ENCODE measurements around the gene TMEM150A.
"Not testable (repeated sequence)": the region's sequence is repeated elsewhere in the genome, so short reads cannot be mapped to it uniquely, and the experiment has no call there.

The TMEM150A gene

GRCh38 chr2:85577386-85578242 lies 24.9 kb downstream of the TMEM150A start, which contains the start of gene VAMP8:
VAMP8 (plus strand) TSS chr2:85577586; CDS start chr2:85577647, 61 bp downstream.
- in situ Hi-C loops (cut with MboI; ENCODE audit: low sequenced_read_pairs), result no loop called here

- in situ Hi-C loops (cut with MboI; ENCODE audit: low sequenced_read_pairs), result no loop called here
Observed at GRCh38 chr2:85577063-85577385, 25.5 kb downstream of the TMEM150A start.

- in situ Hi-C loops (cut with MboI; ENCODE audit: low sequenced_read_pairs), result no loop called here
Observed at GRCh38 chr2:85575739-85576138, 26.8 kb downstream of the TMEM150A start.

GRCh38 chr2:85566265-85566664 lies 36.2 kb downstream of the TMEM150A start:
- in situ Hi-C loops (cut with MboI; ENCODE audit: low sequenced_read_pairs), result no loop called here

- in situ Hi-C loops (cut with MboI; ENCODE audit: low sequenced_read_pairs), result no loop called here
Observed at GRCh38 chr2:85564144-85564563, 38.3 kb downstream of the TMEM150A start.

GRCh38 chr2:85561280-85562212 lies 41.0 kb downstream of the TMEM150A start, which contains the start of gene GGCX:
GGCX (minus strand) TSS chr2:85561493; CDS start chr2:85561428, 65 bp downstream.
- in situ Hi-C loops (cut with MboI; ENCODE audit: low sequenced_read_pairs), result no loop called here

GRCh38 chr2:85560812-85561279 lies 41.7 kb downstream of the TMEM150A start:
- in situ Hi-C loops (cut with MboI; ENCODE audit: low sequenced_read_pairs), result no loop called here

- in situ Hi-C loops (cut with MboI; ENCODE audit: low sequenced_read_pairs), result not testable (repeated sequence)
Observed at GRCh38 chr2:85560403-85560726, 42.1 kb downstream of the TMEM150A start.

GRCh38 chr2:85558160-85558559 lies 44.3 kb downstream of the TMEM150A start:
- in situ Hi-C loops (cut with MboI; ENCODE audit: low sequenced_read_pairs), result no loop called here

- in situ Hi-C loops (cut with MboI; ENCODE audit: low sequenced_read_pairs), result no loop called here
Observed at GRCh38 chr2:85557130-85557529, 45.4 kb downstream of the TMEM150A start.

- in situ Hi-C loops (cut with MboI; ENCODE audit: low sequenced_read_pairs), result loop anchor here (5.0 kb wide), 1 partner anchor 138 kb away; the partner anchor contains the start of gene SH2D6
Observed at GRCh38 chr2:85554980-85555612, 47.4 kb downstream of the TMEM150A start.

GRCh38 chr2:85553184-85553583 lies 49.3 kb downstream of the TMEM150A start:
- in situ Hi-C loops (cut with MboI; ENCODE audit: low sequenced_read_pairs), result loop anchor here (5.0 kb wide), 1 partner anchor 136 kb away; the partner anchor contains the start of gene SH2D6

GRCh38 chr2:85551698-85552678 lies 50.5 kb downstream of the TMEM150A start:
- in situ Hi-C loops (cut with MboI; ENCODE audit: low sequenced_read_pairs), result loop anchor here (5.0 kb wide), 1 partner anchor 135 kb away; the partner anchor contains the start of gene SH2D6

- in situ Hi-C loops (cut with MboI; ENCODE audit: low sequenced_read_pairs), result loop anchor here (5.0 kb wide), 1 partner anchor 133 kb away; the partner anchor contains the start of gene SH2D6
Observed at GRCh38 chr2:85550486-85550885, 52.0 kb downstream of the TMEM150A start.

GRCh38 chr2:85549826-85550225 lies 52.7 kb downstream of the TMEM150A start:
- in situ Hi-C loops (cut with MboI; ENCODE audit: low sequenced_read_pairs), result loop anchor here (5.0 kb wide), 1 partner anchor 133 kb away; the partner anchor contains the start of gene SH2D6

GRCh38 chr2:85549095-85549494 lies 53.4 kb downstream of the TMEM150A start:
- in situ Hi-C loops (cut with MboI; ENCODE audit: low sequenced_read_pairs), result no loop called here

- in situ Hi-C loops (cut with MboI; ENCODE audit: low sequenced_read_pairs), result no loop called here
Observed at GRCh38 chr2:85548608-85548900, 53.9 kb downstream of the TMEM150A start.
